ENCODE data around the gene CHRNA4.

CHRNA4 gene

DNA sequence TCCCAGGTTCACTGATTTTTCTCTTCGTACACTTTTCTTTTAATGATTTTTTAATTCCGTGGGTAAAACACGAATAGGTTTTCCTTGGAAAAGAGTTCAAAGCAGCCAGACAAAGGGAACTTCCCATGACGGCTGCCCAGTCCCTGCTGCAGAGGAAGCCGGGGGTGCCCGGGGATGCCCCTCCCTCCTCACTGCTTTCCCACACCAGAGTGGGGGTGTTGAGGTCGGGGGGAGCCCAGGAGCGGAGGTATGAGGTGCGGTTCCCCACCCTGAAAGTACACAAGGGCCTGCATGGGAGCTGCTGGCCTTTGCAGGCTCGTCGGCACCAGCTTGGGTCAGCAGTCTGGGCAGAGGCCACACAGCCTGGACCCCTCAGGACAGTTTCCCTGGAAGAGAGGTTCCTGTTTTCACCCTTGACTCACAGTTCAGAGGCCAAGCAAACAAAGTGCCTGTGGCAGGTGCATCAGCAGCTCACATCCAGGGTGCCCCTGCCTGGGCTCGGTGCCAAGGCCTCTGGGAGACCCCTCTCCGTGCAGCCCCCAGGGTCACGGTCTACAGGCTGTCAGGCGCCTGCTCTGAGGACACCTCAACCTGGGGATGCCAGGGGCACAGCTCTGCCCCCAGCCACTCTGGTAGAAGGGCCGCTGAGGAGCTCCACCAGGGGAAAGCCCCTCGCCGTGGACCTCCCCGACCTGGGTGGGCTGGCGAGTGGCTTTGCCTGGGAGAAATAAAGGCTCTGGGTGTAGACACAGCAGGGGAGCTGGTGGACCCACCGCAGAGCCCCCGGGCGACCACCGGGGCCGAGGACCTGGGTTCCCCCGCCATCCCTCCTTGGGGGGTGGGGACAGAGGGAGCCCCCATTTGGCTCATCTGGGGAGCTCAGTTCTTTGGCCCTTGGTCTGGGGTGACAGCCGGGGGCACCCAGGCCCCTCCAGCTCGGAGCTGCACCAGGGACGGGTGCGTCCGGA is 15.4 kb upstream of the CHRNA4 start:
- DNase-seq = peak in 2 of 3 experiments; percentile 32 to 55

DNA sequence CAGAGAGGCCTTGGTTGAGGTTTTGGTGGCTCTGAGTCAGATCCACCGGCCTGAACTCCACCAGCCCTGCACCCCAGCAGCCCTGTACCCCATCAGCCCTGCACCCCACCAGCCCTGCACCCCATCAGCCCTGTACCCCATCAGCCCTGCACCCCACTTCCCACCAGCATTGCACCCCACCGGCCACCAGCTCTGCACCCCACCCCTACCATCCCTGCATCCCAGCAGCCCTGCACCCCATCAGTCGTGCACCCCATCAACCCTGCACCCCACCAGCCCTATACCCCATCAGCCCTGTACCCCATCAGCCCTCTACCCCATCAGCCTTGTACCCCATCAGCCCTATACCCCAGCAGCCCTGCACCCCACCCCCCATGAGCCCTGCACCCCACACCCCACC is 14.3 kb upstream of the CHRNA4 start:
- DNase-seq = no peak

DNA sequence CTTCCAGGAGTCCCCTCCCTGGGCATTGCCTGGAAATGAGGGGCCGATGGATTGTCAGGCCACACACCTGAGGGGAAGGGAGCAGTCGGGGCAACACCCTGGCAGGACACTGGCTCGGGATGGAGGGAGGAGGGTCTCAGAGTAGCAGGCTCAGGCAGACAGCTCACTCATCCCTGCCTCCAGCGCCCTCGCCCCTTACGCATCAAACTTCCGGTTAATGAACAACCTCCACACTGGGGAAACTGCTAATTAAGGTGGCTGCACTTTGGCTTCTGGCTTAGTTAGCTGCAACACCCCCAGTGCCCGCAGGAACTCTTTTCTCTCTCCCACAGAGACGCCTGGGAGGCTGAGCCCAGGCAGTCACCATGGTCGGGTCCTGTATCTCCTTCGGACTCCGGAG is 13.4 kb upstream of the CHRNA4 start:
- DNase-seq = peak in 1 of 3 experiments; percentile 35

DNA sequence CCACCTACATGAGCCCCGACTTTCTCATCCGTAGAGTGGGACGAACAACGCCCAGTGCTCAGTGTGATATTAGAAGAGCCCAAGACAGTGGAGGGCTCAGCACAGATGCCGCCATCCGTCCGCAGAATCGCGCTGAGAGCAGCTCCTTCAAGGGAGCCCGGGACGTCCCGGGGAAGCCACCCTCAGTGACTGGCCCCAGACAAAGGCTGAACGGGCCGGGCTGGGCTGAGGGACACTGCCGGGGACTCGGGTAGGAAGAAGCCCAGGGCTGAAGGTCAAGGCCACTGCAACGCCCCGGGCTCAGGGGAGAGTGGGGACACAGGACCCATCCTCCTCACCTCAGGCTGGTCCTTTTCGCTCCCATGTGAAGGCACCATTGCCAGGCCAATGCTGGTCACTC is 12.8 kb upstream of the CHRNA4 start:
- no peak for DNase-seq

DNA sequence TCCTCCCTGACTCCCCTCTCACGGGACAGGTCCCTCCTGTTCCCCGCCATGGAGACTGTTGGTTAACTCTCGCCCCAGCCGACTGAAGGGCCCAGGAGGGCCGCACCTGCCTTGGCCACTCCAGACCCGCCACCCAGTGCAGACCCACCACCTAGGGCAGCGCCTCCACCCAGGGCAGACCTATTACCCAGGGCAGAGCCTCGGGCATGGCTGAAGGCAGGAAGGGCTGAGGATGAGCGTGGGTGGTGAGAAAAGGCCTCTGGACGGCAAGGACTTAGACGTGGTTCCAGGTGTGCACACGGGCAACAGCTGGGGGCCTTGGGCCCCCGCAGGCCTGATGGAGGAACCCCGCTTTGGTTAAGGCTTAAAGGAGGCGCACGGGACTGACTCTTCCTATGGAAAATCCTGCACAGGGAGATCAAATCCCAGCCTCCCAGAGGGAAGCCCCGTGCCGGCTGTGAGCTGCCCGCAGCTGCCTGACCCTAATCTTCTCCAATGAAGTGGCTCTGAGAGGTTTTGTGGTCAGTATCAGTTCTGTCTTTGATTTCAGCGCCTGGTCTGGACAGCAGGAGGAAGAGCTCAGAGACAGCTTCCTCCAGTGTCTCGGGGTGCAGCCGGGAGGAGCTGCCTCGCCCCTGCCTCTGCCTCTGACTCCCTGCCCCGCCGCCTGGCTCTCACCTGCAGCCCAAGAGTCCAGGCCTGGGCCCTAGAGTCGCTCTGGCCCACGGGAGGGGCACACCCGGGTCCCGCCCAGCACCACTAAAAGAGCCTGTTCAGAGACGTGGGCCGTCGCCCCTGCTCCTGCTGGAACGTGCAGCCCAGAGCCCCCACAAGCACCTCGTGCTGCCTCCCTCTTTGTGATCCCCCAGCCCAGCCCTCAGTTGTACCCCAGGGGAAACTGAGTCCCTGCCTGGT is 12.1 kb upstream of the CHRNA4 start:
- peak in 1 of 3 experiments; percentile 39 for DNase-seq

DNA sequence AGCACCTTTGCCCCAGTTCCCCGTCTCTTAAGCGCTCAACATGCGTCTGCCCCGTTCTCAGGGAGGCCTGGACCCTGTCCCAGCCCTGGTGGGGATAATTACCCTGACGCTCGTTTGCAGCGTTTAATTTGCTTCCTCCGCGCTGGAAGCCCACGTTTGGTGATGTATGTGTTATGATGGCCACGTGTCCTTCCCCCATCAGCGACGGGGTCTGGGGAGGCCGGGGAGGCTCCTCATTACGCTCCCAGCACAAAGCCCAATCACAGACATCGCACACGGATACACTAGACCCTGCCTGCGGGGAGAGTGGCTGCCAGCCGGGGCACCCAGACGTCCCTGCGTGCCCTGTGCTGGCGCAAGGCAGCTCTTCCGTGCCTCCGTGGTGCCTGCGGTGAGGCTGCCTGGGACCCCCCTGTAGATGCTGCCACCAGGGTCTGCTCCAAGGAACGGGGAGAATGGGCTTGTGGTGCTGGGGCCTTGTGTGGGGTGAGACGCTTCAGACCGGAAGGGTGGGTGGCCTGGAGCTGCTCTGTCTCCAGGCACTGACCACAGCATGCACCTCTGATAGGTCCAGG is 10.2 kb upstream of the CHRNA4 start:
- no peak for DNase-seq

DNA sequence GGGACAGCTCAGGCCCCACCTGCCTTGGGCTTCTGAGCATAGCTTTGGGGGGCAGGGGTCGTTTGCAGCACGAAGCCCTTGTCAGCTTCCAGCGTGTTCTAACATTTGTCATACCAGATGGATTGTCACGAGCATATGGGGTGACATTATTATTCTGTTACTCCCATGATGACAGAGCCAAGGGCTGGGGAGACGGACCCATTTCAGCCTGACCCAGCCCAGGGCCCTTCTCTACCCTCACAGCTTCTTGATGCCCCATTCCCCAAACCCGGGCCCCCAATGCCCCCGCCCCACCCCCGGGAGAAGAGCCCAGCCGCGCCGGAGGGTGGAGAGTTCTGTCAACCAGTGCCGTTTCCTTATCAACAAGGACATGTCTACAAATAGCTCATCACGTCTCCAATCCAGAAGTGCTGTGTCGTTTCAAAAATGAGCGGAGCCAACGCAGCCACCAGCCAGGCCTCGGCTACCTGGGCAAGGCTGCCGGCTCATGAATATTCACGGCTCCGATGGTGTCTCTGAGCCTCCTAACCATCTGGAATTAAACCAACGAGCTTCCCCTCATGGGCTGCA is 9.6 kb upstream of the CHRNA4 start:
- DNase-seq = peak in 1 of 3 experiments; percentile 15

DNA sequence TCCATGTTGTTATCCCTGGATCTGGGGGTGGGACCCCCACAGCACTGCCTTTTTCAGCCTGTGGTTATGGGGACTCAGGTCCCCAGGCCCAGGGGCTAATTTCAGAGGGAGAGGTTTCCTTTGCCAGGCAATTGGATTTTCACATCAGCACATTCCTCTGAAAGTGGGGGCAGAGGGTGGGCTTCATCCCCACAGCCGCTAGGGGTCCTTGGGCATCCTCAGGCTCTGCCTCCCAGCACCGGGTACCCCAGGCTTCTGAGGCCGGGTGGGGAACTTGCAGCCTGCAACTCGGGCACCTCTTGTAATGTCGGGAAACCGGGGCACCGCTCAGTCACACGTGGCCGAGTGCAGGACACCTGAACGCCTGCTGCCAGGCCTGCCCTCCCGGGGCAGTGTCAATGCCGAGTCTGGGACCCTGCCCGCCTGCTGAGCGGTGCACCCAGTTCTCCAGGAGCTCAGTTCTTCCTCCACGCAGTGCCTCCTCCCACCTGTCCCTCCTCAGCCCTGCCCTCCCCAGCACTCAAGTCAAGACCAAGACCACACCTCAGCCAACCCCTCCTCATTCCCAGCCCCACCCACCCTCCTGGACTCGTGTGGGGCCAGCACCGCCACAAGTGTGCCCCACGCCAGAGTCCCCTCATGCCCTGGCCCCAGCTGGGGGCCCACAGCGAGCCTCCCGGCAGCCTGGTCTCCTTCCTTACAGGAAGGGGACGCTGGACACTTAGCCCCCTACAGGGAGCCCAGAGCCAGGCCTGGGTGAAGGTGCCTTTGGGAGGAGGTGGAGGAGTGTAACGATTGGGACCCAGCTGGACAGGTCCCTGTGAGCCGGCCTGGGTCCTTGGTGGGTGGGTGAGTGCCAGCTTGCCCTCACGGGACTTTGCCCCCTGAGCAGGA is 8.8 kb upstream of the CHRNA4 start:
- no peak for DNase-seq

DNA sequence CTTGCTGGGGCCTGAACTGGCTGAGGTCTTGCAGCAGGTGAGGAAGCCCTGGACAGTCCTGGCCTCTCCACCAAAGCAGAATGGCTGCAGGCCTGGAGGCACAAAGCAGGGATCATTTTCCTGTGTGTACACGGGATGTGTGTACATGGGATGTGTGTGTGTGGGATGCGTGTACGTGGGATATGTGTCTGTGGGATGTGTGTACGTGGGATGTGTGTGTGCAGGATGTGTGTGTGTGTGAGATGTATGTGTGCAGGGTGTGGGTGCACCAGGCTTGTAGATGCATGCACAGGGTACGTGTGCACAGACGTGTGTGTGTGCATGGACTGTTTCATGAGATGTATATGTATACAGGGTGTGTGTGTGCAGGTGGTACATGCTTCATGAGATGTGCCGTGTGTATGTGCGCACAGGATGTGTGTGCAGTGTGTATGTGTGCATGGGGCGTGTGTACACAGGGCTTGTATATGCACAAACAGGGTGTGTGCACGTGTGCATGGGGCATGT is 7.9 kb upstream of the CHRNA4 start:
- DNase-seq = no peak

DNA sequence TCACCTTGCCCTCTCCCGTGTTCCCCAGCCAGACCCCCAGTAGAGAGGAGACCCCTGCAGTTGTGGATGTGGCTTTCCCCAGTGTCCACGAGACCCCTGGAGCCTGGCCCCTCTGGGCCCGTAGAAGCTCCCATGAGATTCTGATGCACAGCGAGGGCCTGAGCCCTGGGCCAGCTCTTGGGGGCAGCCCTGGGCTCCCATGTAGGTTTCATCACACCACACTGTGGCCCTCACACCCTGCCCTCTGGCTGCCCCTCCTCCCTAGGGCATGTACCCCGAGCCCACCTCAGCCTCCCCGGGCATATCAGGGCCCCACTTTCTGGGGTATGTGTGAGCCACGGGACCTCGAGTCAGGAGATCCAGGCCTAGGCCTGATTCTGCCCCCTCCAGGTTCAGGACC is 7.0 kb upstream of the CHRNA4 start:
- DNase-seq = no peak

DNA sequence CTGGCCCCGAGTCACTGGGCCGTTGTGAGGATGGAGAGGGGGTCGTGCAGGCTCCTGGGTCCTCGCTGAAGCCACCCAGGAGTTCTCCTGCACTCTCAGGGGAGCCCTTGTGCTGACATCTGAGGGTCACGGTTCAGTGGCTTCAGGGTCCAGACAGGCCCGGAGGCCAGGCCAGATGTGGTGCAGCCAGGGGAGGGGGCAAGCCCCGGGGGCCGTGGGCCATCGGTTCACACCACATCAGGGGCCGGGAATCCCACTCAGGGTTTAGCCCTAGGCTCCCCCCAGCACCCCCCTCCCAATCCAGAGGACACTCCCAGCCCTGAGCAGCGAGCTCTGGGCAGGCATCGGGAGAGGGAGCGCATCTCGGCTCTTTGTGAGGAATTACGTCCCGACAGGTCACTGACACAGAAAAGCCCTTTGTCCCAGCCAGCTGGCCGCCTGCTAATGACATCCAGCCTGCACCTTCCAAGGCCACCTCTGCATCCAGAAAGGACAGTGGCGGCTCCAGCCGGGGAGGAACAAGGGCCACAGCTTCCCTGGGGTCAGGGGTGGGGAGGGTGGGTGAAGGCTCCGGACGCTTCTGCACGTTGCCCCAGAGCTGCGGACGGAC is 6.4 kb upstream of the CHRNA4 start:
- peak in 1 of 3 experiments; percentile 32 for DNase-seq

DNA sequence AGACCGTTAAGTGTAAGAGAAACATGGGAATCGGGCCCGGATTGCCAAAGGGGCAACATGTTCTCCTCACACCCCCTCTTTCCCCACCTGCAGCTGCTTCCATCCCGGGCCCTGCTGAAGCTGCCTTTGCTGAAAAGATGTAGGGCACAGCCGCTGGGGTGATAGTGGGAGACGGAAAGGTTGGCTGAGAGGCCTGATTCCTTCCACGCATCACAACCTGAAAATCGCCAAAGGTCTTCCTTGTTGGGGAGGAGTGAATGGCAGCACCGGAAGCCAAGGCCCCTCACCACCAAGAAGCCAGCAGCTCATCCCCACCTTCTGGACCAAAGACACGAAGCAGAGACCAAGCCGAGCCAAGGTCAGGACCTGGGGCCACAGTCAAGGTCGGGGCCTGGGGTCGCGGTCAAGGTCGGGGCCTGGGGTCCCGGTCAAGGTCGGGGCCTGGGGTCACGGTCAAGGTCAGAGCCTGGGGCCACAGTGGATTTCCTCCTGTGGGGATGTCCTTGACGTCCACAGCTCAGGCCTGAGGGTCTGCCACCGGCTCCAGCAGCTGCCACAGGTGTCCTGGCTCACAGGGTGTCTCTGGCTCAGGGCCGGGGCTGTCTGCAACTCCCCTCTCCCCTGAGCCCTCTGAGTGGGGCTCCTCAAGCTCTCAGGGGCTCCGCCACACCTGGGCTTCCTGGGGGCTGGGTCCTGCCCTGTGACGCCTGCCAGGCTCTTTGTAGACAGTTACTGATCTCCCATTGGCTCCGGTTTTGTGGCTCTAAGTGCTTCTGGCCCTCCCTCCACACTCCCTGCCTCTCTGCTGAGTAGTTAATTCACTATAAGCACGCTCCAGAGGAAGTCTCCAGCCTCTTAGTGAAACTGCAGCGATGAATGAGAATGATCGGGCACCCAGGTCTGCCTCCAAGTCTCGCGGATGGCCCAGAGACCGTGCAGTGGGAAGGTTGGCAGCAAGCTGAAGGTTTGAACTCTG is 5.5 kb upstream of the CHRNA4 start:
- DNase-seq = peak; percentile 65 to 87 (median 77)

DNA sequence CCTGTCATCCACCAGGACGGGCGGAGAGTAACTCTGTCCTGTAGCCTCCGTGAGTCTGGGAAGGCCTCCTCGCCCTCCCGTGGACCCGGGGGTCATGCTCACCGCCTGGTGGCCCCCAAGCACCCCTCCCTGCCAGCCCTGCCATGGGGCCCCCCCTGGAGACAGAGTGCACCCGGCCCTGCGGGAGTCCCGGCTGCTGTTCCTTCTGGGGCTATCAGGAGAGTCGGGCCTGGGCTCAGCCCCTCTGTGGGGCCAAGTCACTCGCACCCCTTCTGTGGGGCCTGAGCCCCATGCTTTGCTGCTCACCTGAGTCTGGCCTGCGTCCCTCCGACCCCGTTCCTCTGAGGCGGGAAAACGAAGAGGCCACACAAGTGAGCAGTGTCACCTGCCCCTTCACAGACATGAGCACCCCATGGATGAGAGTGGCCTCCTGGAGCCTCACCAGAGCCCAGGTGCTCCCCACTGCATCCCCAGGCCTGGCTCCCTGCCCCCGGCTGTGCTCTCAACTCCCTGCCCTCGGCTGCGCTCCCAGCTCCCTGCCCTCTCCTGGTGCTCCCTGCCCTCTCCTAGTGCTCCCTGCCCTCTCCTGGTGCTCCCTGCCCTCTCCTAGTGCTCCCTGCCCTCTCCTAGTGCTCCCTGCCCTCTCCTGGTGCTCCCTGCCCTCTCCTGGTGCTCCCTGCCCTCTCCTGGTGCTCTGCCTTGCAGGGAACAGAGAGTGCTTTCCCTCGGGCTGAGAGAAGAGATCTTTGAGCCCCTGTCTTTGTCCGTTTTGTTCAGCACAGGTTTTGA is 4.6 kb upstream of the CHRNA4 start:
- no peak for DNase-seq

DNA sequence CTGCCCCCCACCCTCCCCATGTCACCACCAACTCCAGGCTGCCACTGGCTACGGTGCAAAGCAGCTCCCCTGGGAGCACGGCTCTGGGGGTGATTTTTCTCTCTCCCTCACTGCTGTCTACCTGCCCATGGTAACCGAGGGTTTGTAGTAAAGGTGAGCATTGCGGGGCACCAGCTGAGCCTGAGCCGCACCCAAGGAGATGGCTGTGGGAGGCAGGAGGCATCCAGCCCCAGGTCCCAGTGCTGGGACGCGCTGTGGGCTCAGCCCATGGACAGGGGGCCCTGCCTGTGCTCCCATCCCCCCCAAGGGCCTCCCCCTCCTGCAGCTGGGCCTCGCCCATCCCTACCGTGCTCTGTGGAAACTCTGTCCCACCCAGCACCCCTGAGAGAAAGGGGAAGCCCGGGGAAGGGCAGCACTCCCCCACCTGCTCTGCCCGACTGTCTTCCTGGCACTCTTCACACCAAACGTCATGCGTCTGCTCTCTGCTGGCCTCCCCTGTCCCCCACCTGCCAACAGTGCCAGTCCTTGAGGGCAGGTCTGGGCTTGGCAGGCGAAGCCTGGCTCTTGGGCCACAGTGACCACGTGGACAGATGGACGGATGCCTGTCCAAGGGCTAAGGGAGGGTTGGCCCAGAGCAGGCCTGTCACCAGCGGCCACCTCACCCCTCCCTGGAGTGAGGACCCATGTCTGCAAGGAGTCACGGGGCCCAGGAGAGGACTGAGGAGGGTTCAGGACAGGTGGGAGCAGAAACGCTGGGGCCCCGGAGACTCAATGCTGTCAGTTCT is 3.8 kb upstream of the CHRNA4 start:
- DNase-seq = peak in 2 of 3 experiments; percentile 25 to 37

DNA sequence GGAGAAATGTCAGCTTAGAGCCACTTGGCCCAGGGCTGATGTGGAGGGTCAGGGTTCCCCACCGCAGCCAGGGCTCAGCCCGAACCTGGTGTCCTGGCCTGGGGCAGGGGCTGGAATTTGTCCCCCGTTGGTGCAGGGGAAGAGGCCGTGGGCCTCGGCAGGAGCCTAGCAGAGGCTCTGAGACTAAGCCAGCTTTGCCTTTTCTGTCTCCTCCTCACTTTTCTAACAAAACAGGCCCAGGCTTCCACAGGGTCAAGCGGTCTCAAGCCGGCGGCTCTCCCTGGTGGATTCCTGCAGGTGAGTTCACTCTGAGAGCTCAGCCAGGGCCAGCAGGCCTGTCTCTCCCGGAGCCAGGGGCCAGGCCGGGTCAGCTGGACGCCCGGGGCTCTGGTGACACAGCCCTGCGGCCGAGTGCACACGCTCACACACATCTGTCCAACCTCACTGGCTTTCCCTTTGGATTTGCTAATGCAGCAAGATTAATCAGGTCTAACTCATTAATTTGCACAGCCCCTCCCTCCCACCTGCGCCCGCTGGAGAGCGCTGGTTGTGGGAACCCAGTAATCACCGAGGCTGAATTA is 2.9 kb upstream of the CHRNA4 start:
- DNase-seq = peak in 2 of 3 experiments; percentile 21 to 59

DNA sequence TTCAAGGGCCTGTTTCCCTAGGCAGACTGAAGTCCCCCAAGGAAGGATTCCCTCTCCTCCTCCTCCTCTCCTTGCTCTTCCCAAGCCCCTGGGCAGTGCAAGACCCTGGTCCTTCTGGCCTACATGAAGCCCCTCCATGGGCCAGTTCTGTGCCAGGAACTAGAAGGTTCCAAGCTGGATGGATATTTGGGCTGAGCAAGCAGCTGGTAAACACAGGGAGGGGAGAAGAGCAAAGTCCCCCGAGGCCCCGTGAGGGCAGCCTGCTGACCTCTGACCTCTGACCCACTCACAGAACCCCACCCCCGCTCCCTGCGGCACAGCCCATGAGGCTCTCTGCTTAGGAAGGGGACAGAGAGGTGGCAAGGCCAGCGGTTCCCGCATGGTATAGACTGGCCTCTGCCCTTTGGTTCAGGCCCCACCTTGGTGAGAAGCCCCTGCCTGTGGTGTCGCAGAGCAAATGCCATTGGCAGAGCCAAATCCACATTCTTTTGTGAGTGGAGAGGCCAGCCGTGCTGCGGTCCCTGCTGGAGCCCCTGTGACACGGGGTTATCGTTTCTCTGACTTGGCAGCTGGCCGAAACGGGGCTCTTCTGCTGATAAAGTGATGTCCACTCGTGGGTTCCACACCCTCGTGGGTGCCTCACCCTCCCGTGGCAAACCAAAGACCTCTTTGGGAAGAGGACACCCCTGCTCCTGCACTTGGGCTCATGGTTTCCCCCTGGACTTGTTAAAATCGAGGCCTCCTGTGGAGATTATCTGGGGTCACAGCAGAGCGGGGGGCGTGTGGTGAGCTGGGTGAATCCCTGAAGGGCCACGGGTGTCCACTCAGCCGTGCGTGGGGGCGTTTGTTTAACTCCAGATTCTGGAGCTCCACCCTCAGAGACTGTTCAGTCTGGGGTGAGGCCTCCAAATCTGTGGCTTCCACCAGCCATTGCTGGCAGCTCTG is 2.1 kb upstream of the CHRNA4 start:
- no peak for DNase-seq
